GM12891 (cell line): ENCODE data around the gene ALKBH5.

Source experiments
- DNase-seq: peaks from one replicate; pipeline ENCODE4 v3.0.0; 2011; ENCODE audit warnings: low spot score; ENCODE audit not compliant: insufficient read length
- FAIRE-seq: peaks from 2 replicates; lab custom pipeline; 2011; peaks lifted over from hg19 to GRCh38; lab: Jason Lieb, UNC
- PAX5 ChIP-seq: IDR thresholded peaks from 2 replicates; pipeline ENCODE4 v1.6.1; 2011; ENCODE audit warnings: low read length, moderate library complexity, mild to moderate bottlenecking; ENCODE audit not compliant: insufficient read depth, severe bottlenecking
- POLR2A ChIP-seq: IDR thresholded peaks from 2 replicates; pipeline ENCODE4 v1.6.1; 2011; ENCODE audit warnings: low read depth, low read length, control low read depth
- POLR2AphosphoS5 ChIP-seq: IDR thresholded peaks from 2 replicates; pipeline ENCODE4 v1.6.1; 2011; ENCODE audit warnings: low read depth, low read length, control low read depth
- POU2F2 ChIP-seq: IDR thresholded peaks from 2 replicates; pipeline ENCODE4 v1.6.1; 2011; ENCODE audit warnings: low read depth, mild to moderate bottlenecking, control low read depth, low read length, moderate library complexity
- SPI1 ChIP-seq: IDR thresholded peaks from 2 replicates; pipeline ENCODE4 v1.6.1; 2011; ENCODE audit warnings: low read depth, low read length, control low read depth
- TAF1 ChIP-seq: IDR thresholded peaks from 2 replicates; pipeline ENCODE4 v1.6.1; 2011; ENCODE audit warnings: low read depth, low read length, control low read depth

ALKBH5 gene

GRCh38 chr17:18184143-18185031 lies 759 bp downstream of the ALKBH5 start:
- TF ChIP-seq POLR2A (no peak), POLR2AphosphoS5 (no peak), POU2F2 (0 out of 2 replicates have a peak, but pooled peaks have one; percentile 6)
- DNase-seq (peak; percentile 37), FAIRE-seq (peak; percentile 54)

DNA sequence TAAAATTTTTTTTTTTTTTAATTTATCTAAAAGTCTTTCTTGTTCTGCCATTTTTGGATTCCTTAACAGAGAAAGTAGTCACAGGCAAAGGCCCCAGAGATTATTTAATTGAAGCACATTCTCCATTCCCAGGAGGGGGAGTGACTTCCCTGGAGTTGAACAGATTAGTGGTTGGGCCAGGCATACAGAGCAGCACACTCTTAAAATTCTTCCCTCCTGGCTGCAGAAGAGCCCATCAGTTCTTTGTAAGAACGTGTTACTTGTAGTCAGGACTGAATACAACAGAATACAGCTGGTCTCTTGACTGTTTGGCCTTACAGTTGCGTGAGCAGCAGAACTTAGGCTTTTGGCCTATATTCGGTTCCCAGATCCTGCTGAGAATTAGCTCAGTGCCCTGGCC lies 1.8 kb downstream of the ALKBH5 start:
- no peak for FAIRE-seq
- TF ChIP-seq POU2F2: no peak
- TF ChIP-seq SPI1: no peak
- no peak for TF ChIP-seq TAF1
- no peak for TF ChIP-seq PAX5
- TF ChIP-seq POLR2A: no peak
- no peak for TF ChIP-seq POLR2AphosphoS5
- no peak for DNase-seq

- FAIRE-seq: no peak
- no peak for DNase-seq
- TF ChIP-seq TAF1 (no peak), POLR2AphosphoS5 (no peak), PAX5 (no peak), SPI1 (no peak), POU2F2 (no peak), POLR2A (no peak)
These were observed 2.4 kb downstream of the ALKBH5 start for GRCh38 chr17:18185832-18186626.

DNA sequence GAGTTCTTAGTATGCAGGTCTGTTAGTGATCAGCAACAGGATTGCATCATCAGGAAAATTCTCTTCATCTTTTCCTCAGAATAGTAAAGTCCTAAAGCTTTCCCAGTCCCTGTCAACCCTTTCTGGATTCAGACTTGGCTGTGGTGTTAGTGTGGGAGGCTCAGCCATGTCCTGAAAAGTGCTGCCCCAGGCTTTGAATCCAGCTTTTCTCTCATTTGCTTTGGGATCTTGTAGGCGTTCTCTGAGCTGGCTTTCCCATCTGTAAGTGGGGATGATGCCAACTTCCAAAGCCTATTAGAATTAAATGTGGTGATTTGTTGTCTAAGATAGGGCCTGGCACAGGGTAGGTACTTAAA lies 3.0 kb downstream of the ALKBH5 start:
- DNase-seq: no peak
- TF ChIP-seq POLR2AphosphoS5 (no peak), TAF1 (no peak), POU2F2 (no peak), POLR2A (no peak), SPI1 (no peak), PAX5 (no peak)
- no peak for FAIRE-seq

DNA sequence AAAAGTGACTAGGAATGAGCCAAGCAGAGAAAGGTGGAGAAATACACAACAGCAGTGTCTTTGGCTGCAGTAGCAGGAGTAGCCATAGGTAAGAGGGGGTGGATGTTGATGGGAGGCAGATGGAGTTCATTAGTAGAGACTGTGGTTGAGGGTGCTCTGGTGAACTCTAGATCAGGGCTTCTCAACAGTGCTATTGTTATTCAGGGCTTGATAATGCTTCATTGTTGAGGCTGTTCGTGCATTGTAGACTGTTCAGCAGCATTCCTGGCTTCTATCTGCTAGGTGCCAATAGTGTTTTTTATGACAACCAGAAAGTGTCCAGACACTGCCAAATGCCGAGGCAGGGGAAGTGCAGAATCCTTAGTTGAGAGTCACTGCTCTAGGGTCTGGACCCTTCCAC lies 3.6 kb downstream of the ALKBH5 start:
- FAIRE-seq (peak; percentile 45), DNase-seq (no peak)
- TF ChIP-seq PAX5 (no peak), SPI1 (no peak), POLR2A (no peak), POLR2AphosphoS5 (no peak), TAF1 (no peak), POU2F2 (no peak)

DNA sequence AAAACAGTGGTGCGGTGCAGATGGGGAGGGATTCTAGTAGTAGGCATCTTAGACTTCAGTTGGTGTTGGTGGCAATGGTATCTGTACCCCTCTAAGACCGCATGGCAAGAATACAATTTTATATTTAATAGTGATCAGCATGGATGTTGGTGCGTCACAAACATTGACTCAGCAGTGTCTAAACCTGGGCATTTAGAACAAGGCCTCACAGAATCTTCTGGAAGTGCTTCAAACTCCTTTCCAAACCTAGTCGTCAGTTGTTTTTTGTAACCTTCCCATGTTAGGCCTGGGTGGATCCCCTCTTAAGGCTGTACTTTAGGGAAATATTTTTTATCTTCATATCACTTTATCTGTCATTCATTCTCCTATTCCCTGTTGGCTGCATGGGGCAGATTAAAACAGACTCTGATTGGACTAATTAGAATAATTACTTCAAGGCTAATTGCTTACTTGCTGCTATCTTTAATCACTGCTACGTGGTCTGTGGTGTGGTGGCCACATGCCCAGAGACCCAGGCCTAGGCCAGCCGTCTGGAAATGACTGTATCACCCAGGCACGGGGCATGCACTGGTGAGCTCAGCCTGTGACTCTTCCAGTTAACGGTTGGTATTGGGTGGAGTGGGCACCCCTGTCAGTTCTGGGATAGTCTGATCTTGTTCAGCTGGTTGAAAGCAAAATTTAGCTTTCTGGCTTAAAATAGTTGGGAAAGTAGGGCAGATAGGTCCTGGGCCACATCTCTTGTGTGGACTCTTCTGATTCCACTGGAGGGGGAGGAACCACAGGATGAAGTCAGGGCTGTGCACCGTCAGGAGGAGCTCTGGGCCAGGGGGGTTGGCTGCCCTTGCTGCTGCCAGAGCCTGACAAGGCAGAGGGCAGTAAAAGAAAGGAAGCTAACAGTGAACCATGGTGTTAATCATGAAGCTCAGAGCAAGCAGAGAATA lies 4.5 kb downstream of the ALKBH5 start:
- no peak for DNase-seq
- TF ChIP-seq SPI1: no peak
- no peak for TF ChIP-seq POU2F2
- no peak for TF ChIP-seq TAF1
- no peak for TF ChIP-seq POLR2A
- no peak for TF ChIP-seq POLR2AphosphoS5
- no peak for TF ChIP-seq PAX5
- no peak for FAIRE-seq

- FAIRE-seq: no peak
- no peak for DNase-seq
- TF ChIP-seq SPI1 (no peak), POLR2AphosphoS5 (no peak), PAX5 (no peak)
These were observed 7.1 kb downstream of the ALKBH5 start for GRCh38 chr17:18190628-18191235.

GRCh38 chr17:18191236-18191667 lies 7.6 kb downstream of the ALKBH5 start:
- DNase-seq: no peak
- TF ChIP-seq POLR2A (no peak), SPI1 (no peak), POLR2AphosphoS5 (no peak), TAF1 (no peak), POU2F2 (no peak), PAX5 (no peak)
- no peak for FAIRE-seq

GRCh38 chr17:18191967-18192366 lies 8.3 kb downstream of the ALKBH5 start:
- DNase-seq: no peak
- no peak for TF ChIP-seq PAX5
- TF ChIP-seq SPI1: no peak
- no peak for TF ChIP-seq POLR2AphosphoS5
- no peak for TF ChIP-seq TAF1
- TF ChIP-seq POLR2A: no peak
- no peak for TF ChIP-seq POU2F2
- FAIRE-seq: no peak
